ENCODE data around the gene NRXN2. TPM values are rescaled to one million over a fixed set of nuclear protein-coding genes. Genes with fewer than 3 reads are reported as not detected.

Gene NRXN2
- polyA plus RNA-seq, 1 experiment = 0.20 TPM

GRCh38 chr11:64659417-64660144 lies 63.4 kb downstream of the NRXN2 start:
- TF ChIP-seq, protein P1, sequence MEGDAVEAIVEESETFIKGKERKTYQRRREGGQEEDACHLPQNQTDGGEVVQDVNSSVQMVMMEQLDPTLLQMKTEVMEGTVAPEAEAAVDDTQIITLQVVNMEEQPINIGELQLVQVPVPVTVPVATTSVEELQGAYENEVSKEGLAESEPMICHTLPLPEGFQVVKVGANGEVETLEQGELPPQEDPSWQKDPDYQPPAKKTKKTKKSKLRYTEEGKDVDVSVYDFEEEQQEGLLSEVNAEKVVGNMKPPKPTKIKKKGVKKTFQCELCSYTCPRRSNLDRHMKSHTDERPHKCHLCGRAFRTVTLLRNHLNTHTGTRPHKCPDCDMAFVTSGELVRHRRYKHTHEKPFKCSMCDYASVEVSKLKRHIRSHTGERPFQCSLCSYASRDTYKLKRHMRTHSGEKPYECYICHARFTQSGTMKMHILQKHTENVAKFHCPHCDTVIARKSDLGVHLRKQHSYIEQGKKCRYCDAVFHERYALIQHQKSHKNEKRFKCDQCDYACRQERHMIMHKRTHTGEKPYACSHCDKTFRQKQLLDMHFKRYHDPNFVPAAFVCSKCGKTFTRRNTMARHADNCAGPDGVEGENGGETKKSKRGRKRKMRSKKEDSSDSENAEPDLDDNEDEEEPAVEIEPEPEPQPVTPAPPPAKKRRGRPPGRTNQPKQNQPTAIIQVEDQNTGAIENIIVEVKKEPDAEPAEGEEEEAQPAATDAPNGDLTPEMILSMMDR (IDR thresholded peaks at IDR 0.05; ENCODE audit: insufficient read depth, low read depth, low read length) = no peak
- no peaks in the 10 kb centered on the region for H3K36me3 ChIP-seq (ENCODE audit: control insufficient read depth, insufficient read depth, low read length)
- POLR2A ChIA-PET = interaction anchor here (0.6 to 0.7 kb wide), 2 partner anchors 233 to 392 kb away, joined by 3 to 5 read pairs; no protein-coding TSS in a partner anchor
- peak; percentile 84 for DNase-seq (ENCODE audit: low read depth)
- 0 out of 2 replicates have a peak, but pooled peaks cover under 1% of the 10 kb centered on the region for H3K27me3 ChIP-seq (ENCODE audit: control insufficient read depth, insufficient read depth, low read length)
- CTCF ChIA-PET = interaction anchor here (0.6 to 5.0 kb wide), 9 partner anchors 8 to 949 kb away, joined by 3 to 41 read pairs (median 4); no protein-coding TSS in a partner anchor
- H3K4me3 ChIP-seq (ENCODE audit: low read depth, low read length) = no peak overlapping the region

DNA sequence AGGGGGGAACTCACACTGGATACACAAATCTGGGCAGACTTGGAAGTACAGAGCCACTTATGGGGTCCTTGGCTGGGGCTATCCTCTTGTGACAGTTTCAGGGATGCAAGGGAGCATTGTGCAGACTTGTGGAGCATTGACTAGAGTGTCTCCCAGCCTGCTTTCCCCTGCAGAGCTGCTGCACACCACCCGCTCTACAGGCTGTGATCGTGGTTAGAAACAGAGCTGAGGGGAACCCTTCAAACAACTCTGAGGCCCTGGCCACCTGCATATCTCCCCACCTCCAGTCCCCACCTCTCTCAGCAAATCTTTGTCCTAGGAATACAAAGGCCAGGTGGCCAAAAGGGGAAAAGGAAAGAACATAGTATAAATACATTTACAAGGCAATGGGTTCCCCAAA lies 64.7 kb downstream of the NRXN2 start:
- Histone ChIP-seq H3K27me3 (ENCODE audit: control insufficient read depth, insufficient read depth, low read length) (0 out of 2 replicates have a peak, but pooled peaks cover 1% of the 10 kb centered on the region), H3K36me3 (ENCODE audit: control insufficient read depth, insufficient read depth, low read length) (no peaks in the 10 kb centered on the region), H3K4me3 (ENCODE audit: low read depth, low read length) (no peak overlapping the region)
- DNase-seq (ENCODE audit: low read depth) = no peak
- TF ChIP-seq, protein P1 (IDR thresholded peaks at IDR 0.05; ENCODE audit: insufficient read depth, low read depth, low read length) = no peak
- CTCF ChIA-PET = interaction anchor here (5.0 kb wide), 1 partner anchor 7 kb away, joined by 41 read pairs; no protein-coding TSS in a partner anchor
- POLR2A ChIA-PET = no interaction called here

- POLR2A ChIA-PET = no interaction called here
- CTCF ChIA-PET = interaction anchor here (1.5 to 1.8 kb wide), 2 partner anchors 10 to 18 kb away, joined by 4 read pairs; no protein-coding TSS in a partner anchor
Observed at GRCh38 chr11:64656862-64657261, 66.1 kb downstream of the NRXN2 start.

DNA sequence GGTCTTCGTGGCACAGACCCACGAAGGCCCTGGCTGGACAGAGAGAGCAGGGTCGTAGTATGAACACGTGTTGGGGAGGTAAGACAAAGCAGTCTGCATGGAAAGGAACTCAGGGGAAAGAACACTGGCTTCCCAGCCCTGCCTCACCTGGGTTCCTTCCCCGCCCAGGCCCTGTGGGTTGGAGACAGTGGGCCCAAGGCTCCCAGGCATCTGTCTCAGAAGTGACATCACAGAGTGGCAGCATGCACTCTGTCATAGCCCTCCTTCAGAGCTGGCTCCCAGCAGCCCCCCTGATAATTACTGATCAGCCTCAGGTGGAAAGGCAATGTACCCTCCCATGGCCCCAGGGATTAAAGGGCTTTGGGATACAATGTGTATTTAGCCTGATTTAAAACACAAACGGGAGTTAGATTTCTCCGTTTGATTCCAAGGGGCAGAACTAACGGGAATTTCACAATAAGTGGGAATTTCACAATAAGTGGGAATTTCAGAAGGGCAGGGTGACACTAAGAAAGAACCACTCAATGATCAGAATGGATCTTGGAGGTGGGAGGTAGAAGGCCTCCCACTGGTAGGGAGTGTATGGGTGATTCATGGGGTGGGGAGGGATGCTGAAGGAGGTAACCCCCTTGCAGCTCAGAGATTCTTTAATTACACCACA lies 66.9 kb downstream of the NRXN2 start:
- Histone ChIP-seq H3K27me3 (ENCODE audit: control insufficient read depth, insufficient read depth, low read length) (0 out of 2 replicates have a peak, but pooled peaks cover 1% of the 10 kb centered on the region), H3K4me3 (ENCODE audit: low read depth, low read length) (no peak overlapping the region), H3K36me3 (ENCODE audit: control insufficient read depth, insufficient read depth, low read length) (no peaks in the 10 kb centered on the region)
- POLR2A ChIA-PET = no interaction called here
- CTCF ChIA-PET = interaction anchor here (0.6 to 1.8 kb wide), 3 partner anchors 9 to 183 kb away, joined by 4 read pairs; no protein-coding TSS in a partner anchor
- no peak for DNase-seq (ENCODE audit: low read depth)
- TF ChIP-seq, protein P1 (IDR thresholded peaks at IDR 0.05; ENCODE audit: insufficient read depth, low read depth, low read length) = no peak

More at GRCh38 chr11:64656862-64657261, 66.1 kb downstream of the NRXN2 start:
- TF ChIP-seq, protein P1 (IDR thresholded peaks at IDR 0.05; ENCODE audit: insufficient read depth, low read depth, low read length) = no peak
- Histone ChIP-seq H3K36me3 (ENCODE audit: control insufficient read depth, insufficient read depth, low read length) (no peaks in the 10 kb centered on the region), H3K27me3 (ENCODE audit: control insufficient read depth, insufficient read depth, low read length) (0 out of 2 replicates have a peak, but pooled peaks cover 1% of the 10 kb centered on the region), H3K4me3 (ENCODE audit: low read depth, low read length) (no peak overlapping the region)
- no peak for DNase-seq (ENCODE audit: low read depth)
